Keratinocyte (primary cell): ENCODE results near the gene SQSTM1. TPM values are rescaled to one million over a fixed set of nuclear protein-coding genes. Genes with fewer than 3 reads are reported as not detected.

Experiments
- DNase-seq: peaks from one replicate; pipeline ENCODE4 v3.0.0-alpha.2; 2011; ENCODE audit warnings: low read depth, missing footprints, low spot score
- FAIRE-seq: peaks from 2 replicates; lab custom pipeline; 2011; peaks lifted over from hg19 to GRCh38; lab: Jason Lieb, UNC
- H2AFZ ChIP-seq: 2 replicates; pipeline ENCODE4 v1.6.0; 2012; ENCODE audit warnings: low read length, control low read depth, inconsistent platforms; ENCODE audit not compliant: control insufficient read depth
- H3K27ac ChIP-seq: 2 replicates; pipeline ENCODE4 v1.5.1; 2011; ENCODE audit warnings: low read length; ENCODE audit not compliant: control insufficient read depth, insufficient read depth
- H3K27me3 ChIP-seq: 3 replicates; pipeline ENCODE4 v1.6.0; 2011; ENCODE audit warnings: low read length; ENCODE audit not compliant: control insufficient read depth, insufficient read depth; ENCODE audit errors: extremely low read depth
- H3K36me3 ChIP-seq, 2 experiments: 2 replicates in 1 of 2; 3 replicates in 1 of 2; pipeline ENCODE4 v1.5.1; 2011; ENCODE audit warnings: low read length in 2 of 2, mild to moderate bottlenecking in 1 of 2; ENCODE audit not compliant: control insufficient read depth in 2 of 2, insufficient read depth in 2 of 2; ENCODE audit errors: extremely low read depth in 1 of 2
- H3K4me1 ChIP-seq: 3 replicates; pipeline ENCODE4 v1.5.1; 2011; ENCODE audit warnings: low read length; ENCODE audit not compliant: control insufficient read depth, insufficient read depth; ENCODE audit errors: extremely low read depth
- H3K4me2 ChIP-seq: 3 replicates; pipeline ENCODE4 v1.6.0; 2011; ENCODE audit warnings: low read depth, low read length; ENCODE audit not compliant: control insufficient read depth, insufficient read depth; ENCODE audit errors: extremely low read depth
- H3K4me3 ChIP-seq, 3 experiments: fragments of 200-600 bp in 1 of 3; sonication (generic) in 1 of 3; 2 replicates in 2 of 3; 3 replicates in 1 of 3; pipeline ENCODE4 v1.5.1; 2011 to 2016; ENCODE audit warnings: low read length in 3 of 3, mild to moderate bottlenecking in 3 of 3, control low read depth in 2 of 3, inconsistent platforms in 1 of 3, low read depth in 1 of 3, mixed read lengths in 1 of 3, mixed run types in 1 of 3, moderate library complexity in 1 of 3; ENCODE audit not compliant: control insufficient read depth in 2 of 3, insufficient read depth in 2 of 3; ENCODE audit errors: extremely low read depth in 1 of 3
- H3K79me2 ChIP-seq: 2 replicates; pipeline ENCODE4 v1.6.0; 2012; ENCODE audit warnings: low read length; ENCODE audit not compliant: control insufficient read depth, insufficient read depth
- H3K9ac ChIP-seq: 3 replicates; pipeline ENCODE4 v1.6.0; 2011; ENCODE audit warnings: low read length; ENCODE audit not compliant: control insufficient read depth, insufficient read depth; ENCODE audit errors: extremely low read depth
- H3K9me1 ChIP-seq: 3 replicates; pipeline ENCODE4 v1.6.0; 2011; ENCODE audit warnings: low read length; ENCODE audit not compliant: control insufficient read depth, insufficient read depth; ENCODE audit errors: extremely low read depth
- H3K9me3 ChIP-seq: 2 replicates; pipeline ENCODE4 v1.5.1; 2012; ENCODE audit warnings: low read depth, low read length; ENCODE audit not compliant: control insufficient read depth
- H4K20me1 ChIP-seq: 3 replicates; pipeline ENCODE4 v1.6.0; 2011; ENCODE audit warnings: low read length; ENCODE audit not compliant: control insufficient read depth, insufficient read depth; ENCODE audit errors: extremely low read depth
- EZH2 ChIP-seq: IDR thresholded peaks from one replicate; pipeline ENCODE4 v1.6.1; 2012; ENCODE audit warnings: inconsistent platforms, mild to moderate bottlenecking, low read length, moderate library complexity
- dilution Hi-C: fragments of 300-500 bp; cut with MboI; formaldehyde crosslinking; loops from one replicate; pipeline ENCODE4 v1.7.0; 2020; ENCODE audit warnings: low sequenced_read_pairs; ENCODE audit not compliant: extremely low pct_ligation_motif_present
- polyA plus RNA-seq, 5 experiments: library from polyadenylated mRNA; depleted of rRNA in 3 of 5; stranded (reverse) in 3 of 5; stranded (forward) in 1 of 5; unstranded in 1 of 5; fragments of >200 nt; gene quantifications; 1 replicate in 1 of 5; 2 replicates in 3 of 5; 3 replicates in 1 of 5; pipeline versions ENCODE4 v1.2.1 to v1.2.3, GENCODE V29; 2011 to 2012; ENCODE audit warnings: missing spikeins in 2 of 5, low read depth in 1 of 5, low replicate concordance in 1 of 5
- TF ChIP-seq, protein P1 (sequence below), 3 experiments: IDR thresholded peaks in 1 of 3; conservative IDR thresholded peaks in 1 of 3; optimal IDR thresholded peaks in 1 of 3; 2 replicates in 2 of 3; 3 replicates in 1 of 3; pipeline versions ENCODE3 to v1.5.1; 2011; ENCODE audit warnings: low read length in 3 of 3, mild to moderate bottlenecking in 3 of 3, moderate library complexity in 2 of 3, control low read depth in 1 of 3, inconsistent platforms in 1 of 3; ENCODE audit not compliant: insufficient read depth in 2 of 3; ENCODE audit errors: extremely low read depth in 1 of 3

The SQSTM1 gene
- polyA plus RNA-seq, 1 donor (not counting 4 experiments of a cell fraction or from before 2014, with no cell fraction given): 75.7 TPM

DNA sequence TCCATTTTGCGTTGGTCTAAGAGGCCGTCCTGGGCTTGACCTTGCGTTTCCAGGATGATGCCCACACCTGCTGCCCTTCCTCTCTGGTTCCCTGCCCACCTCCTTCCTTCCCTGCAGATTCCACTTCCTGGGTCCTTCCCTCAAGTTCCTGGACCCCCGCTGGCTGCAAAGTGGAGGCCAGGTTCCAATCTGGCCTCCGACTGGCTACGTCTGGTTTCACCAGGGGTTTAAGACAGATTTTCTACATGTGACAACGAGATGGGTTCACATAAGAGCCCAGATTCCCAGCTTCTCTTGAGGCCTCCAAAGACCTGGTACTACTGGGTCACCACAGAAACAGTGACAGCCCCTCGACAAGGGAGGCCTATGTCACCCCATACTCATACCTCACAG is 16.2 kb upstream of the SQSTM1 start:
- peak overlapping the region; percentile 80 for H3K9ac ChIP-seq
- H3K4me2 ChIP-seq: peak overlapping the region; percentile 88
- no peak for TF ChIP-seq EZH2
- TF ChIP-seq, protein P1, sequence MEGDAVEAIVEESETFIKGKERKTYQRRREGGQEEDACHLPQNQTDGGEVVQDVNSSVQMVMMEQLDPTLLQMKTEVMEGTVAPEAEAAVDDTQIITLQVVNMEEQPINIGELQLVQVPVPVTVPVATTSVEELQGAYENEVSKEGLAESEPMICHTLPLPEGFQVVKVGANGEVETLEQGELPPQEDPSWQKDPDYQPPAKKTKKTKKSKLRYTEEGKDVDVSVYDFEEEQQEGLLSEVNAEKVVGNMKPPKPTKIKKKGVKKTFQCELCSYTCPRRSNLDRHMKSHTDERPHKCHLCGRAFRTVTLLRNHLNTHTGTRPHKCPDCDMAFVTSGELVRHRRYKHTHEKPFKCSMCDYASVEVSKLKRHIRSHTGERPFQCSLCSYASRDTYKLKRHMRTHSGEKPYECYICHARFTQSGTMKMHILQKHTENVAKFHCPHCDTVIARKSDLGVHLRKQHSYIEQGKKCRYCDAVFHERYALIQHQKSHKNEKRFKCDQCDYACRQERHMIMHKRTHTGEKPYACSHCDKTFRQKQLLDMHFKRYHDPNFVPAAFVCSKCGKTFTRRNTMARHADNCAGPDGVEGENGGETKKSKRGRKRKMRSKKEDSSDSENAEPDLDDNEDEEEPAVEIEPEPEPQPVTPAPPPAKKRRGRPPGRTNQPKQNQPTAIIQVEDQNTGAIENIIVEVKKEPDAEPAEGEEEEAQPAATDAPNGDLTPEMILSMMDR (optimal IDR thresholded peaks at IDR 0.05 in 1 of 3, IDR thresholded peaks at IDR 0.05 in 1 of 3, conservative IDR thresholded peaks at IDR 0.05 in 1 of 3; ENCODE audit: extremely low read depth in 1 of 3, insufficient read depth in 2 of 3, low read length in 3 of 3): no peak
- no peak overlapping the region for H2AFZ ChIP-seq
- dilution Hi-C loops: no loop called here
- H3K27ac ChIP-seq: no peak overlapping the region
- peaks cover 5 to 18% of the 10 kb centered on the region in 2 experiments for H3K36me3 ChIP-seq
- FAIRE-seq (no peak), DNase-seq (no peak)
- peaks cover 33% of the 10 kb centered on the region for H3K79me2 ChIP-seq
- H3K9me3 ChIP-seq: no peaks in the 10 kb centered on the region
- H4K20me1 ChIP-seq: peaks cover 6% of the 10 kb centered on the region
- peak overlapping the region; percentile 77 to 87 (median 78) for H3K4me3 ChIP-seq
- H3K9me1 ChIP-seq: no peaks in the 10 kb centered on the region
- no peaks in the 10 kb centered on the region for H3K27me3 ChIP-seq
- H3K4me1 ChIP-seq: peaks cover 20% of the 10 kb centered on the region

DNA sequence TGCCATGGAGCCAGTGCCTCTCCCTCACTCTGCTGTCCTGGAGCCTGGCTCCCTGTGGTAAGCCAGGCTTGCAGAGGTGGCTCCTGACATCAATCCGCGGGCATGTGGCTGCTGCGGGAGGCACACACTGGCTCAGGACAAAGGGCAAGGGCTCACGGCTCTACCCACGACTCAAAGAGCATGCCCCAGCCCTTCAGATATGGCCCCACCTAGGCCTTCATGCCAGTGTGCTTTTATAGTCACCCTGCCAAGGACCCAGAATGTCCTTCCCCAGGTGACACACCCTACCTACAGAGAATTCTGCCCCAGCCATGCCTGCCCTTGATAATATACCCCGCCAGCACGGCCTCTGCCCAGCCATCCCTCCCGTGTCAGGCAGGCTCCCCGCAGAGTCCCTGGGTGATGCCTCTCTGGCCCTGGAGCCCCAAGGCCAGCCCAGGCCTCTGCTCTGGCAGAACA is 15.6 kb upstream of the SQSTM1 start:
- dilution Hi-C loops: no loop called here
- H3K4me1 ChIP-seq: peaks cover 20% of the 10 kb centered on the region
- no peaks in the 10 kb centered on the region for H3K27me3 ChIP-seq
- H3K36me3 ChIP-seq: peaks cover 0 to 12% of the 10 kb centered on the region in 2 experiments
- no peak for DNase-seq
- TF ChIP-seq, protein P1 (optimal IDR thresholded peaks at IDR 0.05 in 1 of 3, IDR thresholded peaks at IDR 0.05 in 1 of 3, conservative IDR thresholded peaks at IDR 0.05 in 1 of 3; ENCODE audit: extremely low read depth in 1 of 3, insufficient read depth in 2 of 3, low read length in 3 of 3): no peak
- no peak for TF ChIP-seq EZH2
- peaks cover 6% of the 10 kb centered on the region for H4K20me1 ChIP-seq
- no peak for FAIRE-seq
- H3K9me3 ChIP-seq: no peaks in the 10 kb centered on the region
- no peaks in the 10 kb centered on the region for H3K9me1 ChIP-seq
- H3K4me2 ChIP-seq: peak overlapping the region; percentile 88
- peak overlapping the region; percentile 25 for H3K27ac ChIP-seq
- H3K9ac ChIP-seq: peak overlapping the region; percentile 80
- peak overlapping the region; percentile 9 for H2AFZ ChIP-seq
- H3K4me3 ChIP-seq: peak overlapping the region; percentile 77 to 87 (median 78)
- peaks cover 33% of the 10 kb centered on the region for H3K79me2 ChIP-seq
